H4 (cell line): ENCODE measurements around the gene HOXD11. TPM values are rescaled to one million over a fixed set of nuclear protein-coding genes. Genes with fewer than 3 reads are reported as not detected.
A peak's percentile ranks its signal among the peaks of the same experiment; 100 is the strongest.

ENCODE experiments used
- DNase-seq: peaks from one replicate; pipeline ENCODE4 v3.0.0-alpha.2; 2015; ENCODE audit warnings: low spot score
- total RNA-seq: library from RNA; depleted of rRNA; stranded (reverse); fragments of >200 nt; shearing (Covaris generic); gene quantifications from 2 replicates; pipeline ENCODE4 v1.2.3, GENCODE V29; 2014

The HOXD11 gene
- total RNA-seq, 1 experiment from 2014 or later, result not detected

DNA sequence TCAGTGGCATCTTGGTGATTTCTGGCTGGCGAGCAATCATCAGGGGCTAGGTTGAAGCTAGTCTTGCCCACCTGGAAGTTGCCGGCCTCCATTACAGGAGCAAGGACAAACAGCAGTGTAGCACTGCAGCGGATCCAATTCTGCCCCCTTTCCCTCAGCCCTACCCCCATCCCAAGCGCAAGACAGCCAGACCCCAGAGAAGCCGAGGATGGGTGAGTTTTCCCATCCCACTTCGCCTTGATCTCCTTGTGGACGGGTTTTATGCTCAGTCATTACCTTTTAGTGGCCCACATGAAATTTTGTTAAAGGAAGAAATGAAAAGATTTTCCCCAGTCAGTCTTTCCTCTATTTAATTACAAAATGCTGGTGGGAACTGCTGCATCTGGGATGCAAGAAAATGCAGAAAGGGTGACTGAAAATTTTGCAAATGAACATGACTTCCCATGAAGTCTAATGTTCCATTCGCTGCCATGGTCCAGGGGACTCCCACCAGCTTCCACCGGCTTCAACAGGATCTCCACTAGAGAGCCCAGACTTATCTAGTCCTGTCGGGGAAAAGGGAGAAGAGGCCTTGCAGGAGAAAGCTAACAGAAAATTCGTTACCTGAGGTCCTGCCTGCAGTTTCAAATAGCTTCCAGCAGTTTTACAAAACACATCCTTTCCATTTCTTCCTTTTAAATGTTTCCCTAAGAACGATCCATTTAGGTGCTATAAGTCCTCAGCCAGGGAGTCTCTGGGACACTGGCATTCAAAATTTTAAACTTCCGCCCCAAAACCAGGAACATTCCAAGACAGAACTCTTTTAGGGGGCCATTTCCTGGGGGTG lies 13.5 kb downstream of the HOXD11 start:
- no peak for DNase-seq

DNA sequence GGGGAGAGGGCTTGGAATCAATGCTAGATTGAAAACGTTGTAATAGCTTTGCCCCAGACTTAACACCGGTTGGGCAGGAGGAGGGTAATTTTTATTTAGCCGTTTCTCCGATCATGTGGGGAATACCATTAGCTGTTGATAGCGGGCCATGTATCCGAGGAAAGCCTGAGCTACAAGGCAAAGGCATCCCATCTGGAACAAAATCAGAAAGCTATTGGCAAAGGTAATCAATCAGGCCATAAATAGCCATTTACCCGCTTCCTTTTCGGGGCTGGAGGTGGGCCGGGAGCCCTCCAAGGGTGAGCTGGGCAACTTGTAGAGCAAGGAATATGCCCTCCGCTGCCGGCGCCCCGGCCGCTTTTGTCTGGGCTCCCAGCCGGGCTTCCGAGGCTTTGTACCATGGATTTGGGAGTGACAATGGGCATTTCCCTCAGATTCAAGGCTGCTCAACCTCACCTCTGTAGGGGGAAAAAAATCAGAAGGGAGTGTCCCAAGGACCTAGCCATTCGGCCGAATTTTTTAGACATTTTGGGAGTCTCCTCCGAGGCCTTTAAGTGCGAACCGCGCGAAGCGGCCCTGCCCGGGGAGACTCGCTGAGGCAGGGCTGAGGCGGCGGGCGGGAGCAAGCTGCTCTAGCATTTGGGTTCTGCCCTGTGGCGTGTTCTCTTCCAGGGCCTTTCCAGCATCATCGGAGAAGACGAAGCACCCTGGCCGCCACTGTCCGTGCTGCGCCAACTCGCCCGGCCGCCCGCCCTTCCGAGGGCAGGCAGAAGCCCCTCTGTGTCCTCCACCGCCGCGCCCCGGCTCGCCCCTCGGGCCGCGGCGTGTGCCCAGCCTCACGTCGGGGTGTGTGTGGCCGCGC lies 14.3 kb downstream of the HOXD11 start:
- DNase-seq, result no peak

DNA sequence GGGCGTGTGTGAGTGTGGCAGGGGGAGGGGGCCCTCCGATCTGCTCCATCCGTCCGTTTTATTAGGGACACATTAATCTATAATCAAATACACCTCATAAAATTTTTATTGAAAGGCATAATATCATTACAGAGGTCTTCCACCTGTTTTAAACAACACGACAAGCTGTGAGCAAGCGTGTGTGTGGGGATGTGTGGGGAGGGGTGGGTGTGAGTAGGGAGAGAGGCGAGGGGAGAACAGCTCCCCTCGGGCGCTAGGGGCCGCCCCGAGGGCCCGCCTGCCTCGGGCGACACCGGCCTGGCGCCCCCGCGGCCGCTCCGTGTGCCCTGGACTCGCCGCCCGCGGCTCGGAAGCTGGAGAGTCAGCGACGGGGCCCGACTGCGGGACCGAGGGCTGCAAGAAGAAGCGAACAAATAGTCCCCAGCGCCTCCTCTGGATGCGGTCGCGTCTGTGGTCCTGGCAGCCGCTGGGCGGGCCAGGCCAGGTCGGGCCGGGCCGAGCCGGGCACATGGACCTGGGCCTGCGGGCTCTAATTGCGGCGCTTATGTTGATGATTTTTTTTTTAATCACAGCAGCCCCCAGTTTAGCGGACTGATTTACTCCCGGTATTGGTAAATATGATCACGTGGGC lies 15.1 kb downstream of the HOXD11 start:
- DNase-seq, result no peak

DNA sequence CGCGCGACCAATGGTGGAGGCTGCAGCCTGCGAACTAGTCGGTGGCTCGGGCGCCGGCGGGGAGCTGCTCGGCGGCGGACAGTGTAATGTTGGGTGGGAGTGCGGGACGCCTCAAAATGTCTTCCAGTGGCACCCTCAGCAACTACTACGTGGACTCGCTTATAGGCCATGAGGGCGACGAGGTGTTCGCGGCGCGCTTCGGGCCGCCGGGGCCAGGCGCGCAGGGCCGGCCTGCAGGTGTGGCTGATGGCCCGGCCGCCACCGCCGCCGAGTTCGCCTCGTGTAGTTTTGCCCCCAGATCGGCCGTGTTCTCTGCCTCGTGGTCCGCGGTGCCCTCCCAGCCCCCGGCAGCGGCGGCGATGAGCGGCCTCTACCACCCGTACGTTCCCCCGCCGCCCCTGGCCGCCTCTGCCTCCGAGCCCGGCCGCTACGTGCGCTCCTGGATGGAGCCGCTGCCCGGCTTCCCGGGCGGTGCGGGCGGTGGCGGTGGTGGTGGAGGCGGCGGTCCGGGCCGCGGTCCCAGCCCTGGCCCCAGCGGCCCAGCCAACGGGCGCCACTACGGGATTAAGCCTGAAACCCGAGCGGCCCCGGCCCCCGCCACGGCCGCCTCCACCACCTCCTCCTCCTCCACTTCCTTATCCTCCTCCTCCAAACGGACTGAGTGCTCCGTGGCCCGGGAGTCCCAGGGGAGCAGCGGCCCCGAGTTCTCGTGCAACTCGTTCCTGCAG lies 15.8 kb downstream of the HOXD11 start, which contains the start of gene HOXD9:
HOXD9 (plus strand) TSS at position 37 of the 728 bp plus-strand sequence; CDS start at position 87, 50 bp downstream.
- peak; percentile 63 for DNase-seq

DNA sequence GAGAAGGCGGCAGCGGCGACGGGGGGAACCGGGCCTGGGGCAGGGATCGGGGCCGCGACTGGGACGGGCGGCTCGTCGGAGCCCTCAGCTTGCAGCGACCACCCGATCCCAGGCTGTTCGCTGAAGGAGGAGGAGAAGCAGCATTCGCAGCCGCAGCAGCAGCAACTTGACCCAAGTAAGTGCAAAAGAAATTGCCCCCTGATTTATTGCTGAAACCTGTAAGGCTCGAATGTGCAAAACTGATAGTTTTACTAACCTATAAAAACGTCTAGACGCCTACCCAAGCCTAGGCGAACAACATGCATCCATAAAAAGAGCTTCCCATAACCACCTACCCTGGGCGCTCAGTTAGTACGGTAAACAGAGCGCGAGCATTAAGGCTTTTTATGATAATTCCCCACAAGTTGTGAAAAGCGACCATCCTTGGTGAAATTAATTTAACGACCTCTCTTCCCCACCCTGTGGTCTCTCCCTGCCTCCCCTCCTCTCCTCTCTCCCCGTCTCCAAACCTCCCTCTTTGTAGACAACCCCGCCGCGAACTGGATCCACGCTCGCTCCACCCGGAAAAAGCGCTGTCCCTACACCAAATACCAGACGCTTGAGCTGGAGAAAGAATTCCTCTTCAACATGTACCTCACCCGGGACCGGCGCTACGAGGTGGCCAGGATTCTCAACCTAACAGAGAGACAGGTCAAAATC lies 16.5 kb downstream of the HOXD11 start:
- no peak for DNase-seq

DNA sequence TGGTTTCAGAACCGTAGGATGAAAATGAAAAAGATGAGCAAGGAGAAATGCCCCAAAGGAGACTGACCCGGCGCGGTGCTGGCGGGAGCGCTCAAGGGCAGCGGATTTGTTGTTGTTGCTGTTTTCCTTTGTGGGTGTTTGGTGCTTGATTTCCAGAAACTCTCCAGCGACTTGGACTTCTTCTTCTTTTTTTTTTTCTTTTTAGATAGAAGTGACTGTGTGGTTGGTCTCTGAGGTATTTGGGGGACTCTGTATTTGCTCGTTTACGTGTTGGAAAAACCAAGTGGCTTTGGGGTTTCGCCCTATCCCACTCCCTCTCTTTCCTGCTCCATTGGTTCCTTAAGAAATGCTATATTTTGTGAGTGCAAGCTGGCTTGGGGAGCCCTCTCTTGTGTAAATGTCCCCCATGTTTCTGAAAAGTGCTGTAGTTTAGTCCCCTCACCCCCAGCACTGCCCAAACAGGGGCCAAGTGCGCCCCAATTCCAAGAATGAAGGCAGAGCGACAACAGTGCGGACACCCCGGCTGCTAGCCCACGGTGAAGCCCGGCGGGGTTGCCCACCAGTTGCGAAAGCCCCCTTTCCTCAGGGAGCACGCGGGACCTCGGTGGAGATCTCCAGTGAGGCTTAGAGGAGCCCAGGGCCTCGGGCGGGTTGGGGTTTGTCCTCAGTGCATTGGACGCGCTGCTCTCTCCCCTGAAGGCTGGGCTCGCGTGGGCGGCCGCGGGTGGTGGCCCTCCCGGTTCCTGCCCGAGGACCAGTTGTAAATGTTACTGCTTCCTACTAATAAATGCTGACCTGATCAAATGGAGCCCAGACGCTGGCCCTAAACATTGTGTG lies 17.2 kb downstream of the HOXD11 start:
- no peak for DNase-seq

DNA sequence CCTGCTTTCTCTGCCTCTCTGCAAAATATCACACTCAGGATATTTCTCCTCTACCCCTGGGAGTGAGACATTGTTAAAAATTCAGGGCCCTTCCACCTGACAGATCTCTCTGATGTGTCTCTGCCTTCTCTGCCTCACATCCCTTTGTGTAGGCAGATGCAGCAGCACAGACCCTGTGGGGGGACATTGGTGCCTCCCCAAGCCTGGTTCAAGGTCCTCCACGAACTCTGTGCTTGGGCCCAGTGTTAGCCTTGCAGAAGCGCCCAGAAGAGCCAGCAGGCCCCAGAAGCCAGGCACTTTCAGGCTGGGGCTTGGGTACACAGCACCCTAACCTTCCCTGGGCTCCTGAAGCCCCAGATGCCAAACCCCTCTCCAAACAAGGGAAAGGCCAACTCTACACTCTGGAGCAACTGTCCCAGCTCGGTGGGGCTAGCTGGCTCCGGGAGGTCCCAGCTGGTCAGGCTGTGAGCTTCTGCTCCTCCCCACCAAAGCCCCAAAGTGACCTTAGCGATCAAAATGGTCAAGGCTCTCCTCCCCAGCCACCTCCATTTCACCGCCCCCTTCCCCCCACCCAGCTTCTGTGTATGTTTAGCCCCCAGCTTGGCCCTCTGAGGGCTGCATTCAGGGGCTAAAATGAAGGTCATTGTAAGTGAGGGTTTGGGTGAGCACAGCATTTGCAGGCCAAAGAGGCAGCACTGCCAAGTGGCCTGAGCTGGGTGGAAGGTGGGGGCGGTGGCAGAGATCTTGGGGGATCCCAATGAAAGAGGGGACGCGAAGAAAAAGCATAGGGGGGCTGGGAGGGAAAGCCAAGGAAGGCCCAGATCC lies 18.1 kb downstream of the HOXD11 start:
- DNase-seq, result no peak

DNA sequence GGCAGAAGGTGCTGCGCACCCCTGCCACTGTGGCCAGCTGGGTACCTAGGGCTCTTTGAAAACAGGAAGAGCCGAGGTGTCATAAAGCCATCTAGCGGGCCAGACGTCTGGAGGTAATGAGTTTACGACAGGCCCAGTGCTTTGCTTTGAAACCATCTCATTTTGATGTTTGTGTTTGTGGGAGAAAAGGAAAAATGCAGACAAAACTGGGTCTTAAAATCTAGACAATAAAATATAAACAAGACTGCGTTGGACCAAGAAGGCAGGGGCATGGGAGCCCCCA lies 18.6 kb downstream of the HOXD11 start:
- DNase-seq, result no peak

DNA sequence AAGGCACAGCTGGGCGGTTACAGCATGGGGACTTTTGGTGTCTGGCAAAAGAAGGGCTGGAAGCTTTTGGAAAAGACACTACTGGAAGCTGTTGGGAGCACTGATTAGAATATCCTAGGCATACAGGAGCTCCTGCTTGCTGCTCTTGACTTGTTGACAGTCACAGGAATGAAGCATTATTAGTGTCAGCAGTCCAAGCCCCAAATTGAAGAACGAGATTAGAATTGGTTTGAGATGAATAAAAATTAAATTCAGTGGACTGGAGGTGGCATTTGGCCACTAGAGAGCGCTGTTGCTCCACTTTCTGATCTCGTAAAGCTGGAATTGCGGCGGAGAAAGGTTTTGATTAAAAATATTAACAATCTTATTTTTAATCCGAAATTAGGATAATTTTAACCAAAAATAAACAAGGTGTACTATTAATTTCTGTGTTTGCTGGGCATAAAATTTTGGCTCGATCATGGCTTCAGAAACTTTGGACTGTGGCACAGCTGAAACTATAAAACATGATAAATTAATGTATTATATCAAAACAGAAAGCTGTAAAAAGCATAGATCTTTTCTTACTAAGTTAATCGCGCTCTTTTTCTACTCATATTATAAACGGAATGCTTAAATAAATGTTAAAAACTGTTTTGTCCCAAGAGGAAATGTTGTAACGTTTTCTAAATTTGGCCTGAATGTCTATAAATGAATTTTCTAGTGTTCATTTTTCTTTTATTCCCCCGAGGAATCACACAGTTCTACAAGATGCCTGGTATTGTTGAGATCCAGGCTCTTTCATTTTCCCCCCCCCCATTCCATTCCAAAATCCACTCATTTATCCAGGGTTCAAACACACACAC lies 20.1 kb downstream of the HOXD11 start:
- DNase-seq, result no peak

DNA sequence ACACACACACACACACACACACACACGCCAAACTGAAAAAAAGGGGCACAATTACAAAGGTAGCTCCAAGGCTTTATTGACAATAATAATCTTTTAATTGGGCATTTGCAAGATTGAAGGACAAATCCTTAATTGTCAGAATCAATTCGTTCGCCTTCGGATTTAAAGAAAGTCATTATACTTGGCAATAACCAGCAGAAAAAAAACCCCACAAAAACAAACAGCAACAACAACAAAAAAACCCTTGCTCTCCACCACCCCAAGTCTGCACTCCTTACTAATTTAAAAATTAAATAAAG lies 20.6 kb downstream of the HOXD11 start:
- no peak for DNase-seq

DNA sequence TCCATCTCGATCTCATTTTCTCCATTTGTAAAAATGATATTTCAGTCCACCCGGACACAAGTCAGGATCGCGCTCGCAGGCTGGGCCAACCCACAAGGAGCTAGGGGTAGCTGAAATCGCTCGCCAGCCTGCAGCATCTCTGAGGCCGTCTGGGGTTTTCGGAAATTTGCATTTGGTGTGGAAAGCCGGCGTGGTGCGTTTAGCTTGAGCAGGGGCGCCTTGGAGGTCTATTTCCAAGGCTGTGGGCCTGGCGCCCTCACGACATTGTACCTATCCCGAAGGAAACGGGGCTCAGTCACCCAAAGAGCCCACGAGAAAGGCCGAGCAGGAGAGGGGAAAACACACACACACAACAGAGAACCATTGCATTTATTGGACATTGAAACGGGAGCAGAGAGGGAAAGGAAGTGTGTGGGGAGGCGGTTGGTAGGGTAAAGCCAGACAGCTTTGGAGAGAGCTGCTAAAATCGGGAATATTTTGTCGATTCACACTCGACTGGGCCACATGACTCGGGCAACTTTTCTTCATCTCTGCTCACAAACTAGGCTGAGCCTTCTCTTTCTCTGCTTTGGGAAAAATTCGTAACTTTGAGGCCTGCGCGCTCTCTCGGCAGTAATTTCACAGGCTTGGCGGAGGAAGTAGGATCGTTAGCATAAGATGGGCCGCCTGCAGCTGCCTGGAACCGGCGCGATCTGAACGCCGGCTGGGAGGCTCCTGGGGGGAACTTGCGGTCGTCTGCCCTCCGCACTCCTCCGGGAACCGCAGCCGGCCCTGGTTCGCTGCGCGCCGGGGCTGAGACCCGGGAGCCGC lies 21.3 kb downstream of the HOXD11 start:
- DNase-seq, result no peak

DNA sequence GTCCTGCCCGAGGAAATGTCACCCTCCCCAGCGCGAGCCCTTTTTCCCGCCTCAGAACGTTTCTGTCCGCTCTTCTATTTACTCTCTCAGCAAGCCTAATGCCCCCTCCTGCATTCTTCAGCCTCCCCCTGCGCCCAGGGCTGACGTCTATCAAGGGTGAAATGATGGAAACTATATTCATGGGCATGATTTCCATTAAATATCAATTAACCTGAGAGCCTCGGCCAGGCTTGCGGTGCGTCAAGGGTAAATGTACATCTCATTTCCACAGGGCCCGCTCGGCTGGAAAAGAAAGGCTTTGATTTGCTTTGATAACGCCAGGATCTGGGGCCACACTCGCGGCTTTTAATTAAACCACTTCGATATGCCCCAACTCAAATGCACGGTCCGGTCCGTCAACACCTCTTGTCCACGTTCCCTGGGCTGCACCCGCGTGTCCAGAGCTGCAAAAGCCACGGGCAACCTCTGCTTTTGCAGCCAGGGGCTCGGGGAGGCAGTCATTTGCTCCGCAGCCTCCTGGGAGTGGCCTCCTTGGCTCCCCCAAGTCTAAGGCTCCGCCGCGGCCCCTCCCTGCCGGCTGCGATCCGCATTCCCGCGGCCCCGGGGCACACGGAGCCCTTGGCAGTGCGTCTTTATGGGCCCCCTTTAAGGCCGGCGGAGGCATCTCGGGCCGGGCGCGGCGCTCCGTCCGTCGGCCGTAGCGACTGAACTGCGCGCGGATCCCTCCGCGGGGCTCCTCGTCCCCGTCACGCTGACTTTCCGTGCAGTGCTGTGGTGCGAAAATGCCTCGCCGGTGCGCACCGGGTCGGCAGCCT lies 22.1 kb downstream of the HOXD11 start, which contains the start of gene HOXD8:
HOXD8 (plus strand) TSS at position 724 of the 815 bp plus-strand sequence. CDS start 662 bp downstream, outside the sequence.
- no peak for DNase-seq

DNA sequence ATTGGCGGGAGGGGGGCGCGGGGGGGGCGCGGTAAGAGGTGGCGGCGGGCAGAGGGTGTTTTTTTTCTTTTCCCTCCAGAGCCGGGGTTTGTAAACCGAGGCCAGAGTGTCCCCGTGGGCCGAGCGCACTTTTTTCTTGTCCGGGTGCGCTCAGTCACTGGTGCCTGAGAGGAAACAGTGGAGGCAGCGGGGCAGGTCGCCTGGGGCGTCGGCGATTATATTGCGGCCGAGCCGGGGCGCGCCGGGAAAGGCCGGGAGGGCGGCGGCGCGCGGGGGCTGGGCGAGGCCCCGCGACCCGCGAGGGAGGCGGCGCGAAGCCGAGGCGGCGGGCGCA lies 22.7 kb downstream of the HOXD11 start:
- DNase-seq, result no peak

DNA sequence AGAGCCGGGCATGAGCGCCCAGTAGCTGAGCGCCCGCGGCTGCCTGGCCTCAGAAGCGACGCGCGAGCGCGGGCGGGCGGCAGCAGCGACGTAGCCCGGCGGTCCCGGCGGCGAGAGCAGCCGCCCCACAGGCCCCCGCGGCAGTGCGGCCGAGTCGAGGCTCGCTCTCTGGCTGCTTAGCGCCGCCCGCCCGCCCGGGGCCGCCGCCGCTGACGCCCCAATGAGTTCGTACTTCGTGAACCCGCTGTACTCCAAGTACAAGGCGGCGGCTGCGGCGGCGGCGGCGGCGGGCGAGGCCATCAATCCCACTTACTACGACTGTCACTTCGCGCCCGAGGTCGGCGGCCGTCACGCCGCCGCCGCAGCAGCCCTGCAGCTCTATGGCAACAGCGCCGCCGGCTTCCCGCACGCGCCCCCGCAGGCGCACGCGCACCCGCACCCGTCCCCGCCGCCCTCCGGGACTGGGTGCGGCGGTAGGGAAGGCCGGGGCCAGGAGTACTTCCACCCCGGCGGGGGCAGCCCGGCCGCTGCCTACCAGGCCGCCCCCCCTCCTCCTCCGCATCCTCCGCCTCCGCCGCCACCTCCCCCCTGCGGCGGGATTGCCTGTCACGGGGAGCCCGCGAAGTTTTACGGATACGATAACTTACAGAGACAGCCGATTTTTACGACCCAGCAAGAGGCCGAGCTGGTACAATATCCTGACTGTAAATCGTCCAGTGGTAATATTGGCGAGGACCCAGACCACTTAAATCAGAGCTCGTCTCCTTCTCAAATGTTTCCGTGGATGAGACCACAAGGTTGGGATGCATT lies 23.3 kb downstream of the HOXD11 start:
- DNase-seq, result no peak

DNA sequence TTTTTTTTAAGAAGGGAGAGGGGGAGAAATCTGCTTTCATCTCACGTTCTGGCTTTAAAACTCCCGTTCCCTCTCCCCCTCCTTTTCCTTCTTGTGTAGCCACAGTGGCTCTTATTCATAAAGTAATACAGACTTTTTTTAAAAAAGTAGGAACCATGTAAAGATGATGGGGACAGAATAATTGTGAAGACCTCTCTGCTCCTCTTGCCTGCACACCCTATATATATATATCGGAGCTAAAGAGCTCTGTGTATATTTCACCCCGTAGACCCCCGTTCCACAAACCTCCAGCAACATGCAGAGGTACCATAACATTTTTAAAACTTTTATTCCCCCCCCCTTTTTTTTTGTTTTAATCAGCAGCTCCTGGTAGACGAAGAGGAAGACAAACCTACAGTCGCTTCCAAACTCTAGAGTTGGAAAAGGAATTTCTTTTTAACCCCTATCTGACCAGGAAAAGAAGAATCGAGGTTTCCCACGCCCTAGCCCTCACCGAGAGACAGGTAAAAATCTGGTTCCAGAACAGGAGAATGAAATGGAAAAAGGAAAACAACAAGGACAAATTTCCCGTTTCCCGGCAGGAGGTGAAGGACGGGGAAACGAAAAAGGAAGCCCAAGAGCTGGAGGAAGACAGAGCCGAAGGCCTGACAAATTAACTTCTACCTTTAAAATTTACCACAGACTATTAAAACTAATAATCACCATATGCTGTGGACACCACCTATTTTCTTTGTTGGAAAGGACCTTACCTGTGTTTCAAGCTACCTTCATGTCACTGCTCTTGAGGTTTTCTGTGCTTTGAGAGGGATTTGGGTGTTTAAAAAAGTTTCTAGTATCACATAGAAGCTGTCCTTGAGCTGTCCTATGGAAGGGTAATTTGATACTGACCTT lies 24.1 kb downstream of the HOXD11 start:
- DNase-seq, result no peak
